Heart right ventricle (tissue), 16 donors: Measurements from ENCODE around the gene MAGI2. TPM values are rescaled to one million over a fixed set of nuclear protein-coding genes. Genes with fewer than 3 reads are reported as not detected.

ENCODE experiments used
- ATAC-seq, 8 donors: fragments of 200-7000 bp; cut with Tn5 transposase; one replicate each; pipeline ENCODE4 v1.9.1; 2020; ENCODE audit warnings: mild to moderate bottlenecking in 8 of 8, moderate library complexity in 8 of 8, moderate number of reproducible peaks in 1 of 8
- DNase-seq, 2 donors: peaks; one replicate each; pipeline ENCODE4 v3.0.0-alpha.2; 2020
- H3K27ac ChIP-seq, 10 donors: fragments of 200-600 bp; sonication (generic) in 2 of 10; one replicate each; pipeline versions ENCODE4 v1.5.0 to v1.8.0; 2020 to 2022; ENCODE audit warnings: mild to moderate bottlenecking in 3 of 10
- H3K27me3 ChIP-seq, 7 donors: fragments of 200-600 bp; one replicate each; pipeline ENCODE4 v1.8.0; 2021 to 2022; ENCODE audit warnings: mild to moderate bottlenecking in 2 of 7
- H3K36me3 ChIP-seq, 9 donors: fragments of 200-600 bp; sonication (generic) in 1 of 9; one replicate each; pipeline versions ENCODE4 v1.5.0 to v1.8.0; 2020 to 2022; ENCODE audit warnings: mild to moderate bottlenecking in 2 of 9
- H3K4me1 ChIP-seq, 9 donors: fragments of 200-600 bp; sonication (generic) in 1 of 9; one replicate each; pipeline versions ENCODE4 v1.5.0 to v1.8.0; 2020 to 2022; ENCODE audit warnings: mild to moderate bottlenecking in 4 of 9
- H3K4me3 ChIP-seq, 10 donors: fragments of 200-600 bp; sonication (generic) in 2 of 10; one replicate each; pipeline versions ENCODE4 v1.5.0 to v1.8.0; 2020 to 2022; ENCODE audit warnings: mild to moderate bottlenecking in 7 of 10, moderate library complexity in 2 of 10
- H3K9me3 ChIP-seq, 11 donors: fragments of 200-600 bp in 10 of 11; sonication (generic) in 2 of 11; one replicate each; pipeline versions ENCODE4 v1.5.0 to v1.8.0; 2013 to 2022; ENCODE audit warnings: mild to moderate bottlenecking in 2 of 11, control low read depth in 1 of 11, moderate library complexity in 1 of 11
- CTCF ChIP-seq, 9 donors: fragments of 200-600 bp; sonication (generic) in 2 of 9; IDR thresholded peaks; one replicate each; pipeline versions ENCODE4 v1.5.0 to v1.8.0; 2021 to 2022; ENCODE audit warnings: antibody characterized with exemption in 9 of 9, mild to moderate bottlenecking in 5 of 9, moderate library complexity in 1 of 9
- WGBS, 2 donors: extraction: QIAGEN DNeasy Blood & Tissue Kit; methylation state at CpG; one replicate each; pipeline ENCODE4 v1.1.7; 2013; ENCODE audit warnings: inconsistent platforms in 1 of 2; 5-methylcytosine and 5-hydroxymethylcytosine counted together
- intact Hi-C, 10 donors: fragments of 100-400 bp; cut with DNase I; formaldehyde crosslinking; loops; one replicate each; pipeline versions ENCODE4 v1.11.1 to v1.14.2; 2022
- polyA plus RNA-seq, 2 donors: library from polyadenylated mRNA; stranded (reverse); fragments of 200-250 nt; gene quantifications; one replicate each; pipeline ENCODE4 v1.2.3, GENCODE V29; 2013
- total RNA-seq, 10 donors: library from RNA; stranded (reverse); fragmentation: NEBNext Ultra II Directional in 3 of 10; extraction: Animal tissue kit (Norgen Biotek cat#: 25700) in 3 of 10; gene quantifications; one replicate each; pipeline versions ENCODE4 v1.2.1 to v1.2.4, GENCODE V29; 2021 to 2023
- donor health status: Arrhythmogenic right ventricular cardiomyopathy.
- donor health status: ischemic (EF 13 %, LVEDD 7.1; RV severe dilation, severe dysfunction).
- donor health status: healthy with polysubstance abuse.
- donor health status: DM: no; HTN: yes; CAD: no.
- donor health status: DM: no; HTN: no; CAD: no.
- donor health status: ischemic (EF 25% LVEDD 6.9; RV normal size, moderate dysfunction).
- donor health status: ischemic (EF 25% LVEDD 5.7; RV mildly dilated, moderate dysfunction).
- donor health status: healthy.
- donor health status: DM: yes; HTN: yes; CAD: no.
- donor health status: Ischemic cardiomyopathy.
- donor health status: ischemic (EF 35%, LVEDD 5.7; RV mildly dilated, moderate dysfunction).
- donor health status: nonischemic (EF 11% LVEDD 7.7; RV severe dilation, severe dysfunction).
- donor health status: DM: yes; HTN: yes; CAD: no.
- donor health status: PGD.
- donor health status: ischemic (EF 29% LVEDD 5.4; RV normal size, mild dysfunction).
- donor health status: nonischemic (EF 23%, LVEDD 6.1; RV moderate dilation, normal function).

Gene MAGI2
- total and polyA plus RNA-seq, 12 donors: 0.83 to 6.0 (median 4.1) TPM

- Histone ChIP-seq H3K27me3 (no peaks in the 10 kb centered on the region), H3K36me3 (no peaks in the 10 kb centered on the region), H3K9me3 (no peaks in the 10 kb centered on the region), H3K27ac (no peak overlapping the region), H3K4me3 (no peak overlapping the region), H3K4me1 (no peaks in the 10 kb centered on the region)
- 68 to 73% methylated on average over 5 of the region's 5 CpGs for WGBS, 2 donors
- DNase-seq: no peak
- intact Hi-C loops: no loop called here
- TF ChIP-seq CTCF (IDR thresholded peaks at IDR 0.05): no peak
- ATAC-seq: no peak
Measured at GRCh38 chr7:78437118-78437517, 1016.3 kb downstream of the MAGI2 start.

GRCh38 chr7:78435355-78435754 lies 1018.1 kb downstream of the MAGI2 start:
- WGBS, 2 donors: 80 to 81% methylated on average over 4 of the region's 4 CpGs
- no peak for TF ChIP-seq CTCF (IDR thresholded peaks at IDR 0.05)
- no peaks in the 10 kb centered on the region for H3K4me1 ChIP-seq
- no peak overlapping the region for H3K27ac ChIP-seq
- DNase-seq (no peak), ATAC-seq (no peak)
- no peaks in the 10 kb centered on the region for H3K36me3 ChIP-seq
- H3K9me3 ChIP-seq: no peaks in the 10 kb centered on the region
- no peak overlapping the region for H3K4me3 ChIP-seq
- intact Hi-C loops: no loop called here
- no peaks in the 10 kb centered on the region for H3K27me3 ChIP-seq

GRCh38 chr7:78434281-78434680 lies 1019.2 kb downstream of the MAGI2 start:
- WGBS, 2 donors: 82 to 83% methylated on average over 1 of the region's 1 CpG
- Histone ChIP-seq H3K9me3 (no peaks in the 10 kb centered on the region), H3K4me1 (no peaks in the 10 kb centered on the region), H3K36me3 (no peaks in the 10 kb centered on the region), H3K27ac (no peak overlapping the region), H3K4me3 (no peak overlapping the region), H3K27me3 (no peaks in the 10 kb centered on the region)
- no peak for DNase-seq
- peak in 2 of 9 donors; percentile 11 to 34 for TF ChIP-seq CTCF (IDR thresholded peaks at IDR 0.05)
- no peak for ATAC-seq
- intact Hi-C loops: no loop called here

GRCh38 chr7:78433421-78433820 lies 1020.0 kb downstream of the MAGI2 start:
- ATAC-seq (no peak), DNase-seq (no peak)
- Histone ChIP-seq H3K9me3 (no peaks in the 10 kb centered on the region), H3K27me3 (no peaks in the 10 kb centered on the region), H3K4me3 (no peak overlapping the region), H3K4me1 (no peaks in the 10 kb centered on the region), H3K27ac (no peak overlapping the region), H3K36me3 (no peaks in the 10 kb centered on the region)
- WGBS, 2 donors: 80 to 84% methylated on average over 3 of the region's 3 CpGs
- intact Hi-C loops: no loop called here
- no peak for TF ChIP-seq CTCF (IDR thresholded peaks at IDR 0.05)

GRCh38 chr7:78429878-78430277 lies 1023.6 kb downstream of the MAGI2 start:
- Histone ChIP-seq H3K27ac (no peak overlapping the region), H3K9me3 (no peaks in the 10 kb centered on the region), H3K27me3 (no peaks in the 10 kb centered on the region), H3K4me1 (no peaks in the 10 kb centered on the region), H3K4me3 (no peak overlapping the region), H3K36me3 (no peaks in the 10 kb centered on the region)
- no peak for TF ChIP-seq CTCF (IDR thresholded peaks at IDR 0.05)
- ATAC-seq: no peak
- intact Hi-C loops: no loop called here
- WGBS, 2 donors: 84 to 85% methylated on average over 1 of the region's 1 CpG
- DNase-seq: no peak
